Measurements from ENCODE around the gene PDZD2. TPM values are rescaled to one million over a fixed set of nuclear protein-coding genes. Genes with fewer than 3 reads are reported as not detected.

The PDZD2 gene
- total and polyA plus RNA-seq, 8 donors = 16.2 to 49.8 (median 20.4) TPM

DNA sequence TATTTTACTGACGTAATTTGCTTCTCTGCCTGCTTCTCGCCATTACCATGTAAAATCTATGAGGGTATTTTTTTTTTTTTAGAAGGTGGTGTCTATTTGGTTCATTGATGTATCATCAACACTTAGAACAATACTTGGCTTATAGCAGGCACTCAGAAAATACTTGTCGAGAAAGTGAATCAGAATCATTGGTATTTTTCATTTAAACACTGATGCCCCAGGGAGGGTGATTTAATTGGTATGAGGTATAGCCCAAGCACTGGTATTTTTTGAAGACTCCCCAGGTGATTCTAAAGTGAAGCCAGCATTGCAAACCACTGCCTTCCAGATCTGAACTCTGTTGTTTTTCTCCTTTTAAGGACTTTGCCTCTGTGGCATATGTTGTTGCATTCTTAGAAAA is 16.6 kb downstream of the PDZD2 start:
- intact Hi-C loops (cut with DNase I) = no loop called here
- H3K9me3 ChIP-seq = no peaks in the 10 kb centered on the region
- no peak overlapping the region for H3K27ac ChIP-seq
- DNase-seq (no peak), ATAC-seq (no peak)
- TF ChIP-seq, protein P1, sequence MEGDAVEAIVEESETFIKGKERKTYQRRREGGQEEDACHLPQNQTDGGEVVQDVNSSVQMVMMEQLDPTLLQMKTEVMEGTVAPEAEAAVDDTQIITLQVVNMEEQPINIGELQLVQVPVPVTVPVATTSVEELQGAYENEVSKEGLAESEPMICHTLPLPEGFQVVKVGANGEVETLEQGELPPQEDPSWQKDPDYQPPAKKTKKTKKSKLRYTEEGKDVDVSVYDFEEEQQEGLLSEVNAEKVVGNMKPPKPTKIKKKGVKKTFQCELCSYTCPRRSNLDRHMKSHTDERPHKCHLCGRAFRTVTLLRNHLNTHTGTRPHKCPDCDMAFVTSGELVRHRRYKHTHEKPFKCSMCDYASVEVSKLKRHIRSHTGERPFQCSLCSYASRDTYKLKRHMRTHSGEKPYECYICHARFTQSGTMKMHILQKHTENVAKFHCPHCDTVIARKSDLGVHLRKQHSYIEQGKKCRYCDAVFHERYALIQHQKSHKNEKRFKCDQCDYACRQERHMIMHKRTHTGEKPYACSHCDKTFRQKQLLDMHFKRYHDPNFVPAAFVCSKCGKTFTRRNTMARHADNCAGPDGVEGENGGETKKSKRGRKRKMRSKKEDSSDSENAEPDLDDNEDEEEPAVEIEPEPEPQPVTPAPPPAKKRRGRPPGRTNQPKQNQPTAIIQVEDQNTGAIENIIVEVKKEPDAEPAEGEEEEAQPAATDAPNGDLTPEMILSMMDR (IDR thresholded peaks at IDR 0.05) = no peak
- H3K4me1 ChIP-seq = no peaks in the 10 kb centered on the region
- H3K4me3 ChIP-seq = no peak overlapping the region
- no peaks in the 10 kb centered on the region for H3K36me3 ChIP-seq
- no peaks in the 10 kb centered on the region for H3K27me3 ChIP-seq

DNA sequence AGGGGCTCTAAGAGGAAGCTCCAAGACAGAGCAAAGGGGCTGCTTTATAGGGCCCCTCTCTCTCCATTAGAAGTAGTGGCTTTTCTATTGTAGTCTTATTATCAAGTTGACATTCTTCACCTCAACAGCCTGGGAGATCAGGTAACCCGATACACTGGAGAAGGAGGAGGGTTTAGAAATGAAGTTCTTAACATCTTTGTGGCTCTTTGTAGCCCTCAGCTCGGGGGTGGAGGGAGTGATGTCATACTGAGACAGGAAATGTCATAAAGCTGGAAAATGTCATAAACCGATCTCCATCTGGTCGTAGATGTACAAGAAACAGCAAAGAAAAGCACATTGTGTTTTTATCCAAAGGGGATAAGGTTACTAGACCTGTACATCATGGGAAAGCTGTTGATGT is 17.9 kb downstream of the PDZD2 start:
- Histone ChIP-seq H3K4me3 (no peak overlapping the region), H3K27me3 (no peaks in the 10 kb centered on the region), H3K36me3 (no peaks in the 10 kb centered on the region), H3K4me1 (no peaks in the 10 kb centered on the region), H3K9me3 (no peaks in the 10 kb centered on the region), H3K27ac (no peak overlapping the region)
- intact Hi-C loops (cut with DNase I) = no loop called here
- ATAC-seq = no peak
- DNase-seq = no peak
- TF ChIP-seq, protein P1 (IDR thresholded peaks at IDR 0.05) = no peak

DNA sequence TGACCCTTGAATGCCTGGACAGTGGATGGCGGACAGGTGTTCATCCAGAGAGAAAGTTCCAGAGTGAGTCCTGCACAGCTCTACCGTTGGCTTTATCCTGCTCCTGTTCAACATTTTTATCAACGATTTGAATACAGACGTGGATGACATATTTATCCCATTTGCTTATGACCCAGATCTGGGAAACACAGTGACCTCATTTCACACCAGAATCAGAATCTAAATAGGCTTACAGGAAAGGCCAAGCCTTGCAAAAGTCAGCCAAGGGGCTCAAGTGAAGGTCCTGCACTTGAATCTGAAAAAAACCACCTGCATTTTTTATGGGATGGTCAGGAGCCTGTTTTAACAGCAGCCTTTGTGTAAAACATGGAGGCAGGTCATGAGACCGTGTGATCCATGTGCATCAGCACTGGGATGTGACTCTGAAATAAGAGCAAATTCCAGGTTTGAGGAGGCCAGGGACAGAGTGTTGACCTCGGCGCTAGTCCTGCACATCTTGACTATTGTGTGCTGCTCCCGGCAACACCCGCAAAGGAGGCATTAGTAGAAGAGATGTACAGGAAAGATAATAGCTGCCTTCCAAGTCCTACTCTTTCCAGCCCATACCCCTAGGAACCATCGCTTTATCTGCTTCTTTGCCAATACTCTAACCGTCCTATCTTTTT is 18.5 kb downstream of the PDZD2 start:
- H3K4me1 ChIP-seq = no peaks in the 10 kb centered on the region
- DNase-seq (no peak), ATAC-seq (no peak)
- no peaks in the 10 kb centered on the region for H3K9me3 ChIP-seq
- H3K36me3 ChIP-seq = no peaks in the 10 kb centered on the region
- H3K27ac ChIP-seq = no peak overlapping the region
- intact Hi-C loops (cut with DNase I) = no loop called here
- H3K4me3 ChIP-seq = no peak overlapping the region
- TF ChIP-seq, protein P1 (IDR thresholded peaks at IDR 0.05) = no peak
- no peaks in the 10 kb centered on the region for H3K27me3 ChIP-seq

DNA sequence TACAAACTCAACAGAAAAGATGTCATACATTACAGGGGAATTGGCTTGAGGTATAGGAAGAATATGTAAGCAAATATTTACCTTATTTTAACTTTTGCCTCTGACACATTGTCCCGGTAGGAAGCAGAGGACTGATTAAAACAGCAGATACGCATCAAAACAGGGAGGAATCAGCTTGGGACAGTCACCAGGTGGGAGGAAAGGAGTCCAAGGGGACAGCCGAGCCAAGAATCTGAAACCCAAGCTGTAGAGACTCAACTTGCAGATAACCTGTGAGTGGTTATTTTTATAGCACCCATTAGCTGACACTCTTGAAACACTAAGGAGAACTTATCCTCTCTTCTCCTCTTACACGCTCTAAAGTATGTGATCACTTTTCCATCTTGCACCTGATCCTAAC is 22.3 kb downstream of the PDZD2 start:
- TF ChIP-seq, protein P1 (IDR thresholded peaks at IDR 0.05) = no peak
- Histone ChIP-seq H3K4me3 (no peak overlapping the region), H3K27me3 (no peaks in the 10 kb centered on the region), H3K4me1 (no peaks in the 10 kb centered on the region), H3K9me3 (no peaks in the 10 kb centered on the region), H3K27ac (no peak overlapping the region), H3K36me3 (no peaks in the 10 kb centered on the region)
- DNase-seq = no peak
- intact Hi-C loops (cut with DNase I) = no loop called here
- ATAC-seq = no peak

DNA sequence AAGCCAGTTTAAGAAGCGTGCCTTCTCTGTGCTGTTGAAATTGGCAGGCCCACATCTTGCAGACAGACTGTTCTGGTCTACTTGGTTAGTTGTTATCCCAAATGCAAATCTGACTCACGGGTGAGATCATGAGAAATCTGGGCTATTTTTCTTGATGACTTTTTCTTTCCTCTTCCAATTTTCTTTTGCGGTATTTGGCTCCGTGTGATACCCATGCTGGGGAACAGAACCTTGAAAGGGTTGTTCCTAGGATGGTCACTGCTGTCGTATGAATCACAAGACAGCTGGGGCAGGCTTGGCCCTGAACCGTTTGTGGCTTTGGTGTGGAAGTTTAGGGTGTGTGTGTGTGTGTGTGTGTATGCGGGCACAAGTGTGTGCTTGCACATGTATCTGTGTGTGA is 24.6 kb downstream of the PDZD2 start:
- TF ChIP-seq, protein P1 (IDR thresholded peaks at IDR 0.05) = no peak
- Histone ChIP-seq H3K27ac (no peak overlapping the region), H3K36me3 (no peaks in the 10 kb centered on the region), H3K4me1 (no peaks in the 10 kb centered on the region), H3K4me3 (no peak overlapping the region), H3K9me3 (no peaks in the 10 kb centered on the region), H3K27me3 (no peaks in the 10 kb centered on the region)
- ATAC-seq (peak; percentile 61), DNase-seq (no peak)
- intact Hi-C loops (cut with DNase I) = no loop called here

All from left lung (tissue), 10 donors.